ENCODE measurements around the gene GSG1L.
A peak's percentile ranks its signal among the peaks of the same experiment; 100 is the strongest.

Gene GSG1L

DNA sequence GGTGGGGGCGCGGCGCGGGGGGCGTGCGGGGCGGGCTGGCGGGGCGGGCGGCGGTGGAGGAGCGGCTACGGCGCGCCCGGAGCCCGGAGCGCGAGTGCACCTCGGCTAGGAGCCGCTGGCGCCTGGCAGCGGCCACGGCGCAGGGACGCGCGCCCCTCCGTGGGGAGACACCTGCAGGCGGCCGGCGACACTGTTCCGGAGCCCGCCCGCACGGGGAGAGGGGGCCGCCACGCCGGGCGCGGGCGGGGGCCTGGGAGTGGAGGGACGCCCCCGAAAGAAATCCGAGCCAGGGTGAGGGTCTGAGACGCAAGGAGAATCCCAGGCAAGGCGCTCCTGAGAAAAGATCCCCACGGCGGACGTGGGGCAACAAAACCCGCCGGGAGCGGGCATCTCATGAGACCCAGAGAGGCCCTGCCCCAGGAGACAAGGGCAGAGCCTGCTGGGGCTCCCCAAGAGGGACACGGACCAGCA lies at the start of gene GSG1L:
Gene GSG1L, minus strand, starts transcription at position 124 of the 471 bp plus-strand sequence. CDS start 290 bp downstream, outside the sequence.
- DNase-seq: no peak

DNA sequence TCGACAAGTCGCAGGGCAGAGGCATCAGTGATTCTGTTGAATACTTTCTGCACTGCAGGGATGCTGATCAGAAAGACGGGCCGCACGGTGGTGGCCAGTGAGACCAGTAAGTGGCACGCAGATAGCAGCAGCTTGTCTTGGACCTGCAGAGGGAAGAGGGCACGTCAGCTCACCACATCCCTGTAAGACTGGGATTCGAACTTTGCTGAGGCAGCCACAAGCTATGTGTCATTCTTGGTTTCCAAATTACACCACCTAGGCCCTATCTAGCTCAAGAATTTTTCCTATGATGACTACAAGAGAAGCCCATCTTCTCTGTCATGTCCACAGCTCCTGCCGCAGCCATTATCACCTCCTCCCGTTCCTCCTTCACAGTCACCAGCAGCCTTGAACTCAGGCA lies 49.4 kb upstream of the GSG1L start:
- no peak for DNase-seq

DNA sequence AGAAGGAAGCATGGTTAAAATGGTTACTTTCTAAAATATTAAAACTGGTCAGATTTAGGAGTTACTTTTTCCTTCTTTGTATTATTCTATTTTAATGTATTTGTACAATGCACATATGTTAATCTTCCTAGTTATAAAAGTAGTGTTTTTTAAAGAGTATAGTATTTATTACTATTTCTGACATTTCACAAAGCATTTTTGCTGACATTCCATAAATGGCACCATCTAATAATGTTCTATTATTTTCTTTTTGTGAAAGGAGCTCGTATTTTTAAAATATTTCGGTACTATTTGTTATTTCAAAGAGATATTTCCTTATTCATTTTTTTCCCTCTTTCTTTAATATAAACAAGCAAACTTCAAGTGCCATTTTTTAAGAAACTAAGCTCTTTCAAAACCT lies 47.5 kb upstream of the GSG1L start:
- DNase-seq: no peak

DNA sequence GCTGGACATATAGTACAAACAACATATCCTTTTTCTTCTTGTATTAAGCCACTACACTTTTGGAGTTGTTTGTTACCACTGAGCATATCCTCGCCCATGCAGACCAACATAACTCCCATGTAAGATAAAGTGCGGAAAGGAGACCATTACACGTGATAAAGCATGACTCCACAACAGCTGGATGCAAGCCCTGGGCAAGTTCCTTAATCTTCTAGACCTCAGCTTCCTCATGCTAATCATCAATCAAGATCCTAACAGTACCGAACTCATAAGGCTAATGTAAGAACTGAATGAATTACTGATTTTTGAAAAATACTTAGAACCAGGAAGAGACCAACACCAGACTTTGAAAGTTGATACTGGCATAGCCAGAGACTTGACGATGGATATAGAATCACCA lies 47.0 kb upstream of the GSG1L start:
- DNase-seq: no peak

GRCh38 chr16:28110074-28110473 lies 46.6 kb upstream of the GSG1L start:
- DNase-seq: no peak

GRCh38 chr16:28108590-28109247 lies 45.2 kb upstream of the GSG1L start:
- DNase-seq: no peak

DNA sequence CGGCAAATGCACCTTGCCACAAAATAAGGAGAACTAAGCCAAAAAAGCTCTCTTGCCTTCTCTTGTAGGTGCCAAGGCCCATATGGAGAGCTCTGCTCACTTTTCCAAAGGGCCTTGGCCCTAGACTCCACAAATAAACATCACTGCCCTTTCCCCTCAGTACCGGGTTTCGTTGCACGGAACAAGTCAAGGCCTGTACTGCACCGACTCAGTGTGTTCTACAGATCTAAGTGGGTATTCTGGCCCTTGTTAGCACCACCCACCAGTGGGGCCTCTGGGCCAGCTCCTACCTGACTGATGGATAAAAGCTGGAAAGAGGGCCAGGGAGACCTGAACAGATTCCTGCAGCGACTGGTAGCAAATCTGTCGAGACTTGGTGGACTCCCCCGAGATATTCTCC lies 43.7 kb upstream of the GSG1L start:
- peak; percentile 77 for DNase-seq

GRCh38 chr16:28106467-28107215 lies 43.1 kb upstream of the GSG1L start:
- peak; percentile 74 for DNase-seq

- no peak for DNase-seq
Observed at GRCh38 chr16:28105954-28106353, 42.4 kb upstream of the GSG1L start.

- no peak for DNase-seq
Observed at GRCh38 chr16:28105297-28105696, 41.8 kb upstream of the GSG1L start.

GRCh38 chr16:28104404-28104803 lies 40.9 kb upstream of the GSG1L start:
- DNase-seq: no peak

DNA sequence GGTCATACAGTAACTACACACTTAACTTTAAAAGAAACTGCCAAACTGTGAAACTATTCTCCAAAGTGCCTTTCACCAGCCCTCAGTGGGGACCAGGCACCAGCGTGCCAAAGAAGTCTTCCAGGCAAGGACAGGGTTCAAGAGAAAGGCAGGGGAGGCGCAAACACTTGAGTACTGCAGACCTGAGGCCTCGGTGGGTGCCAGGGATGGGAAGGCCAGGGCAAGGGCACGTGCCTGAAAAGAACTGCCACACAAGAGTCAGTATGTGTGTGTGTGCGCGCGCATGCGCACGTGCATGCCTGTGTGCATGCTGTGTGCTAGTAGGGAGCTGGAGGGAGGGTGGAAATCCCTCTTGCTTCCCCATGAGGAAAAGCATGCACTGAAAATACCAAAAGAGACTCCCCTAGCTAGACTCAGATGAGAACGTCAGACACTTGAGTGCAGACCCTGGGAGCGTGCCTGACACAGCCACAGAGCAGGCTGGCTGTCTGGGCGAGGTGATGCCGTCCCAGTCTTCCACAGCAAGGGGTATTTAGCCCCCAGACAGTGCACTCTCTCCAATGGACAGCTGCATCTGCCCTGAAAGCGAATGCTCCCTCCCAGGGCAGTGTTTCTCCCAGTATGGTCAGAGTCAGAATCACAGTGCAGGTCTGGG lies 40.1 kb upstream of the GSG1L start:
- no peak for DNase-seq

- no peak for DNase-seq
Observed at GRCh38 chr16:28101533-28101890, 38.0 kb upstream of the GSG1L start.

GRCh38 chr16:28100810-28101532 lies 37.5 kb upstream of the GSG1L start:
- DNase-seq: no peak

DNA sequence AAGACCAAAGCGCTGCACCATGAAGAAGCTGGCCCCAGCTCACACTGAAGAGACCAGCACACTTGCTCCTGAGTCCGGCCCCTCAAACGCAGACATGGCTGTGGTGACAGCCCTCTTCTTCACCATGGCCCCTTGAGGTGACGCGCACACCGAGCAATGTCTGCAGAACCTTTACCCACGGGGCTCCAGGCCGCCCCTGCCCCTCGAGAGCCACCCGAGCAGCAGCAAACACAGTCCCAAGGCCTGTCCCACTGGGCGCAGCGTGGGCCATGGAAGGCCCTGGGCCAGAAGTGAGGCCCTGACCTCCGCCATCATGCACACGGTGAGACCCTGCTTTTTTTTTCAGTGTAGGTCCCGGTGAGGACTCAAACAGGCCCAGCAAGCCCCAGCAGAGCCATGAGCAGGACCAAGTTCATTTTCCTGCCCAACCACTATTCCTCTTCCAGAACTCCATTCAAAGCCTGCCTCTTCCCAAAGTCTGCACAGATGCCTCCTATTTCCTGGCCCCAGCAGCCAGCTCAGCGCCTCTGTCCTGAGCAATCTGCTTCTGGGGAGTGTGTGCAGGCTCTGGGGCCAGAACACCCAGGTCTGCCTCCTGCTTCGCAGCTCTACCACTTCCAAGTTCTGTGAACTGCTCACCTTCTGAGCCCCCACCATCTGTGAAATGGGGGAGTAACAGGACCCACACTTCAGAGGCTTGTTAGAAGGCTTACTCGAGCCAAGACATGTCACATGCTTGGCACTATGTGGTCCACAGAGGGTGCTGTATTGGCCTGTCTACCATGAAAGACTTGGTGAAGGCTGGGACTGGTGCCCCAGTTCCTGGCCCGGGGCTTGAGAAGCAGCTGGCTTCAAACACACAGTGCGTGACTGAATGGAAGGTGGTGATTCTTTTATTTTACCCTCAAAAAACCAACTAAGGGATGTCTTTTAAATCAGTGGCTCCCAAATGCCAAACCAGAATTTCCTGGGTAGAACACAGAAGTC lies 35.7 kb upstream of the GSG1L start:
- DNase-seq: no peak

DNA sequence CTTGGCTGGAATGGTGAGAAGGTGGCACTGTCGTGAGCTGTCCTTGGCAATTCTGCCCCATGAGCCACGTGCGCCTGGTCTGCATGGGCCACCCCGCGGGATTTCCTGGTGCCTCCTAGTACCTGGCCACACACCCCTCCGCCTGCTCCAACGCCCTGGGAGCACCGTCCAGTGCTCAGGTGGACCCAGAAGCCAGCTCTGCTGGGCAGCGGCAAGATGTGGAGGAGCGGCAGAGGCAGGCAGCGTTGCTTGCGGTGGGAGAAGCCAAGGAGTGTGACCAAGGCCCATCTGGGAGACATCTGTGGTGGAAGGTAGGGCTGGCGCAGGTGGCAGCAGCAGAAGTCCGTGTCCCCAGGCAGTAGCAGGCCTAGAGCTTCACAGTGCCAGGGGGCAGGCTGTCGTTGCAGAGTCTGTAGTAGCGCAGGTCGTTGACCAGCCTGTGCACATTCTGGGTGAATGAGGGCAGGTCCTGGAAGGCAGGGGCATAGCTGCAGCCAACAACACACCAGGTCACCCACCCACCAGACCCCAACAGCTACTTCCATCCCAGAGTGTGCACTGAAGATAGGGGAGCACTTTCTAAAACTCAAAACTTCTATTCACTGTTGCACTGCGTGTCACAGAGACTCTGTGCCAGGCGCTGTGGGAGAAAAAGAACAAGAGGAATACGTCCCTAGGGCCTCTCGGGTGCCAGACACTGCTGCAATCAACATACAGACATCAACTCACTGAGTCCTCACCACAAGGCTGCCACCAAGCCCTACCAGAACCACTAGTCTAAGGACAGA lies 34.9 kb upstream of the GSG1L start:
- DNase-seq: no peak

- peak; percentile 15 for DNase-seq
Observed at GRCh38 chr16:28096983-28097899, 33.7 kb upstream of the GSG1L start.

GRCh38 chr16:28093385-28093725 lies 29.8 kb upstream of the GSG1L start:
- DNase-seq: no peak

GRCh38 chr16:28092721-28093384 lies 29.3 kb upstream of the GSG1L start:
- peak; percentile 87 for DNase-seq

DNA sequence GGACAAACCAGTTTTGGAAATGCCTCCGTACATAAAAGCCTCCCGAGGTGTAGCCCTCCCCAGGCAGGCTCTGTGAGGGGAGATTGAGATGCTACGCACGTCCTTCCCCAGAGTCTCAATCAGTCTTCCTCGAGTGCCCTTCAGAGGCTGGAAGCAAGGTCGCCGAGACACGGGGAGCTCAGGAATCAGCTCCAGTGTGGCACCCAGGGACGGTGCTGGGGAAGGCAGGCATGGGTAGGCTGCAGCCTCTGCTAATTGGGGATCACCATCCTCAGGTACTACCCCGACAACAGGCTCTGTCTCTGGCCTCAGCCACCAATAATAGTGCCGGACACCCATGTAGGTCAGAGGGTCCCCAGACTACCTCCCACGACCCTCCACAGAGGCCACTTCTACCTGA lies 28.1 kb upstream of the GSG1L start:
- DNase-seq: no peak

Measured in DMS79 (cell line).